GM18858 (cell line): ENCODE measurements around the gene LINC00305.

ENCODE experiments used
- ATAC-seq: cut with Tn5 transposase; IDR thresholded peaks from one replicate; pipeline ENCODE4 v1.9.1; 2021; ENCODE audit not compliant: unreplicated experiment

The LINC00305 gene

DNA sequence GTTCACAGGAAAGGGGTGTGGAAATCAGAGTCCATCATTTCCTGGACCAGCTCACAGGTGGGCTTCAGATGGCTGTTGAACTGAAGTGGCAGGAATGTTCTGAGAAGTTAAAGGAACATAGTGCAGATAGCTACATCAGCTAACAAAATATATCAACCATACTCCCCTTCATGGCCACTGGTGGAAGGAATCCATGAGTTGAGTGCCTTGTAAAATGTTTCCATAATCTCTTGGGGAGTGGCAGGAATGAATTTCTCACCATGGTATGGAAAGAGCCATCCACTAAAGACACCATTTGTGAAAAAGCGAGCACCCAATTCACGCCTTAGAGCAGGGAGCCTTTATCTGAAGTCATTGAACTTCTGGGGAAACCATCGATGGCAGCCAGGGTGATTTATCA, at the start of gene LINC00305:
Gene LINC00305 (minus strand): TSS at position 101 of the 400 bp plus-strand sequence.
- ATAC-seq = no peak

DNA sequence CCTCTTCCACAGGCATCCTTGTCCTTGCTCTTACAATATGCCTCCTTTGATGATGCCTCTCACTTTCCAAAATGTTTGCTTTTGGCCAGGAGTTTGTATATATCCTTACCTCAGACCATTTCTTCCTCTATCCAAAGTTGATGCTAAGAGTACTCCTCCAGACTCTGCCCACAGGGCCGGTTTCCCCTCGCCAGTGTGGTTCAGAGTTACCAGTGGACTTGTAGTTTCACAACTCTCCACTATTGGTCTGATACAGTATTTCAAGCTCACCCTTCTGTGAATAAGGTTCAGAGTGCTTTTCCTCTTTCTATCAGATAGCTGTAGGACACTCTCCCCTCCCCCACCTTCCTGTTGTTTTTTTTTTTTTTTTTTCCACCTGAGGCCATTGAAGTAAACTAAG, 42.2 kb upstream of the LINC00305 start:
- ATAC-seq = no peak

DNA sequence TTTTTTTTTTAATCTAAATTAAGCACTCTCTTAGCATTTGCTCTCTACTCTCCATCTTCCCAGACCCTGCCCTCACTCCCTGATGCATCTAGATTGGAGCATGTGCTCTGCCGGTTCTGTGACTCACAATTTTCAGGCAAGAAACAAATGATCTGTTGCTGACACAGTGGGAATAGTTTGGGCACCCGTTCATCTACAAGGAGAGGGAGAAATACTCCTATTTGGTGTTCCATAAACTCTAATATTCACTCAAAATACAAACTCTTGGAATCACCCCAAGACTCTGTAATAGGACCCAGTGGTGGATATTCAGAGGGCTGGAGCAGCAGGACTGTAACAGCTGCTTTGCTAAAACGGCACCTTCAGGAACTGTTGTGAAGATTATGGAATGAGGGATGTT, 37.1 kb upstream of the LINC00305 start:
- no peak for ATAC-seq

DNA sequence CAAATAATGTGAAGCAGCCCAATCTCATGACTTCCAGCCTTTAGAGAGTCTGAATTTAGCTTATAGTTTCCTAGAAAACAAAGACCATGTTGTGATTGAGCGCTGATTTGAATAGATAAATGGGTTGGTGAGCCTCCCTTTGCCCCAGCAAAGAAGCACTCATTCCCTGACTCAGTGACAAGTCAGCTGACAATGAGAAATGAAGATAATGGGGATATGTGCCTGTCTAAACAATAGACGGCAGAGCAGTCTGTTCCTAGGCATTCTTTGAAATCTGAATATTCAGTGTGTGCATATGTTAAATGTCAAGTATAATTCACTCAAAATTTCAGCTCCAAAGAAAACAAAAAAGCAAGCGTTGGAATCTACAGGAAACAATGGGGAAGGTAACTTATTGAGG, 34.8 kb upstream of the LINC00305 start:
- no peak for ATAC-seq

DNA sequence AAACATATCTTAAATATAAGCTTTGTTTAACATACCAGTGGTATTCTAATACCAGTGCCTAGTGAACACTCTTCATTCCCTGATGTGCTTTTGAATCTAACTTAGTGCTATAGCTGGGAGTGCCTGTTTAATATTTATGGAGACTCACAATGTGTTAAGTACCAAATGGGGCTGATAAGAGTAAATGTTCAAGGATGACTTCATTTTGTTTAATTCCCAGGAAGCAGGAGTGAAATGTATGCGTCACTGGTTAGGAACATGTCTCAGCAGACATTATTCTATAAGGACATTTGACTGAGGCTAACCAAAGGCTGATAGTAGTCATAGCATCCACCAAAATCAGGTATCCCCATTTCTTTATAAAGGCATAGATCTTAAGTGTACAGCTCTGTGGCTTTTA, 31.7 kb upstream of the LINC00305 start:
- ATAC-seq = no peak

DNA sequence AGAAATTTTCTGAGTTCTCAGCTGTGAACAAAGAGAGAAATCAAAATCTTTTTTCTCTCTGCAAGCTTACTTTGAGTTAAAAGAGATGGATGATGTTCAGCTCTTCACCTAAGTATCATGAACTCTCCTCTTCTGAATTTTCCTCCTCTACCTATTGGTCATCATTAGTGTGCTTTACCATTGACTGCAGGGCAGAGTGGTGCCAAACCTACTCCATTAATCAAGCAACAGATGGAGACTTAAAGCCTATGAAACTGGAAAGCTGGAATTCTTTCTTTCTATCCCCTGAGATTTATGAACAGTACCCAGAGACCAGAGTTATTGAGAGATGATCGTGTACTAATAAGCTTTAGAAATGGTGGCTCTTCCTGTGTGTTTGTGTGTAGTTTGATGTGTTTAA, 31.3 kb upstream of the LINC00305 start:
- no peak for ATAC-seq

DNA sequence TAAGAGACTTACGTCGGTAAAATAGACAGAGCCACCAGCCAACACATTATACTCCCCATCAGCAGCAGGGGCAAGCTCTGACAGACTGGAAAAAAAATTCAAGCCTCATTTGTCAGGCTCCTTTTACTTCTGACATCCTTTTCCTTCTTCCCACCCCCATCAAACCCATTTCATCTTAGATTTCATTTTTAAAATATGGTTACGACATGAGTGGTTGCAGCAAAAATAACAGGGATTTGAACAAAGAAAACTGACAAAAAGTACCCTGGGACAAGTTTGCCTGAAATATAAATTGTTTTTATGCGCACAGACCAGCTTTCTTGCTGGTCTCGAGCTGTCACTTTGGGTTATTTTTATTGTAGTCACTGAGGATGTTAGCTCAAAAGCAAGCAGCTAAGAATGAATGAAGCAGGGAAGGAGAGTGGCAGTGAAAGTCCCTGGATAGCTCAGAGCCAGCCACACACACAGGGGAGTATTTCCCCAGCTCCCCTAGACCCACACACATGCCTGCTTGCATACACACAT, 30.7 kb upstream of the LINC00305 start:
- ATAC-seq = no peak

DNA sequence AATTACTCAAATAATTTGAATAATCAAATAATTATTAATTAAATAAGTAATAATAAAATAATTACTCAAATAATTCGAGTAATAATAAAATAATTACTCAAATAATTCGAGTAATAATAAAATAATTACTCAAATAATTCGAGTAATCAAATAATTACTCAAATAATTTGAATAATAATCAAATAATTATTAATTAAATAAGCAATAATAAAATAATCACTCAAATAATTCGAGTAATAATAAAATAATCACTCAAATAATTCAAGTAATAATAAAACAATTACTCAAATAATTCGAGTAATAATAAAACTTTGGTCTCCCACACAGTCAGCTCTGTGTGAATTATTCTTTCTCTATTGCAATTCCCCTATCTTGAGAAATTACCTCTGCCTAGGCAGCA, 30.0 kb upstream of the LINC00305 start:
- ATAC-seq = no peak

DNA sequence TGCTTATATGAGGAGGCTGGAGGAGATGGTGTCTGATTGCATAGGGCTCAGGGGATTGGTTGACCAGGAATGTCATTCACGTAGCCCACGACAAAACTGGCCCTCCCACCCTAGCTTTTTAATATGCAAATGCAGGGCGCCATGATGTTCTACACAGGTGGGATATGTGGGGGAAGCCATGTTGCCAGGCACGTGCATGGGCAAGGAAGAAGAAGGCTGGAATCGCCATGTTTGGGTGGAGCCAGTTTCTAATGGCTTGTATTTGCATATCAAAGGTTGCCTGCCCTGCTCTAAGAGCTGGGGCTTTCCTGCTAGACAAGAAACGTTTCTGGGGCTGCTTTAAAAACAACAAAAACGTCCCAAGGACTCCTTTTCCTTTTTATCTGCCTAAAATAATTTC, 26.5 kb upstream of the LINC00305 start:
- ATAC-seq = no peak

DNA sequence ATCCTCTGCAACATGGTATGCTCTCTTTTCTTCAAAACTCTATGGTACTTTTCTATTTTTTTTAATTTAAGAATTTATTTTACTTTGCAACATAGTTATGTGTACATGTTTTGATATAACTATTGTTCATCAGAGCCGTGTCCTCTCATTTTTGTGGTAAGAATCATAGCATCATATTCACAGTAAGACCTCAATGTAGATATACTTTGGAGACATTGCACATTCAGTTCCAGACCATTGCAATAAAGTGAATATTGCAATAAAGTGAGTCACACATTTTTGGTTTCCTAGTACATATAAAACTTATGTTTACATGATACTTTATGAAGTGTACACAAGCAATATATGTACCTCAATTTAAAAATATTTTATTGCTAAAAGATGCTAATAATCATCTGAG, 22.7 kb upstream of the LINC00305 start:
- no peak for ATAC-seq

DNA sequence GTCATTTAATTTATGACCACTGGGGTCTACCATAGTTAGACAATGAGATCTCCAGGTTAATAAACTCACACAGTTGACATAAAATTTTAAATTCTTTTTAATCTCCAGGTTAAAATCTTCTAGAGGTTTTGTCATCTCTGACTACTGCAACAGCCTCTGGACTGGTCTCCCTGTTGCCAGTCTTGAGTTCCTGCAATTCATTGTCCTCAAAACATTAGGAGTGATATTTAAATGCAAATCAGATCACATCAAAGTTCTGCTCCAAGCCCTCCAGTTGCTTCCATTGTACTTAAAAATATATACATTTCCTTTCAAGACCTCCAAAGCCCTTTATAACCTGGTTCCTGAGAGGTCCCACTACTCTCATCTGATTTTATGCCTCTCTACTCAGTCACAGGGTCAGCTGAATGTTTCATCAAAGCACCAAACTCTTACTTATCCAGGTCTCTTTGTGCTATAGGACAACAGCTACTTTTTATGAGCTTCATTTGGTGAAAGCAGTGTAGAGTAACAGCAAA, 18.6 kb upstream of the LINC00305 start:
- no peak for ATAC-seq

DNA sequence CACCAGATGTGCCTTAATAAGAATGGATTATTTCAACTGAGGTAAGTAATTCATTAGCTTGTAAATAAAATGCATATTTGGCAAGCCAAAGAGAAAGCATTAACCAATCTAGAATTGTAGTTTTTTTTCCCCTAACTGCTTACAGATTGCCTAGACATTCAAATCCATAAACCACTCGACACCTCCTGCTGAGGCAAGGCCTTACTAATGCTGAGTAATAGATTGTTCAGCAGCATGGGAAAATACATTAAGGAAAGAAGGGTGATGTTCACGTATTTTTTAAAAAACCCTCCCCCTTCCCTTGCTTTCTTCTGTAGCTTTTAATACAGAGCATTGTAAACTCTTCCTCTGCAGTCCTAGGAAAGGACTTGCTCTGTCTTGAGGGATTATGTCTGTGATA, 17.0 kb upstream of the LINC00305 start:
- ATAC-seq = no peak

DNA sequence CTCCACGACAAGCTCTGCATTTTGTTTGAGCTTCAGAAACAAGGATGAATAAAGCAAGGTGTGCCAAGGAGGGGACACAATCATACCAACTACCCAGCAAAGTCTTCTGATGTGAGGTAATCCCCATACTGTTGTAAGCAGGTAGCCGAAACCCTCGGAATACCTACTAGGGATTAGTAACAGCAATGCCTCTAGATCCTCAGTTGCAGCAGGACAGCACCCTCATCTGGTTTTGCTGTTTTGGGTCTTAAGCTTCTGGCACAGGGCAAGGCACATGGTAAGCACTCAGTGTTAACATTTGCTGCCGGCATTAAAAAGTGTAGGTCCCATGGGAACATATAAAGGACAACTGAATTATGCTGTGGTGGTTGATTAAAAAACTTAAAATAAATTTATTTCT, 16.0 kb upstream of the LINC00305 start:
- no peak for ATAC-seq

DNA sequence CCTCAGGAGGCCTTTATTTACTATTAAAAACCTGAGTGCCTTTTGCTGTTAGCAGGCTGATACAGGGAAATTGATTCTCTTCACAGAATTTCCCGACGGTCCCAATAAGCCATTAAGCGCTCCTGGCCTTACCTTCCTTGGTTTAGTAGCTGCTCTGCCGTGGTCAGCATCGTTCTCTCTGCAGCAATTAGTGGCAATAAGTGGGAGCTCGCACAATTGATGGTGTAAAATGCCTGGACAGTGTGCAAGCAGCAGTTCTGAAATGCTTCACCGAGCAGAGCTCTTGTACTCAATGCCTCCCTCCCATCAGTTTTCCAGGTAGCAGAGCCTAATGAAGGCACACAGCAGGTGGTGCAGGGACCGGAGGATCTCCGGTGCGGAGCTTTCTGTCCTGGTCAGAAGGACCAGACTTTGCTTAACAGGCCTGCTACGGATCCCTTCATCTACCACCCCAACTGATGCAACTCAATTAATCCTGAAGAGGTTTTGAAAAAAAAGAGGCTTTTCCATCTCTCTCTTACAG, 1.1 kb upstream of the LINC00305 start:
- ATAC-seq = no peak

DNA sequence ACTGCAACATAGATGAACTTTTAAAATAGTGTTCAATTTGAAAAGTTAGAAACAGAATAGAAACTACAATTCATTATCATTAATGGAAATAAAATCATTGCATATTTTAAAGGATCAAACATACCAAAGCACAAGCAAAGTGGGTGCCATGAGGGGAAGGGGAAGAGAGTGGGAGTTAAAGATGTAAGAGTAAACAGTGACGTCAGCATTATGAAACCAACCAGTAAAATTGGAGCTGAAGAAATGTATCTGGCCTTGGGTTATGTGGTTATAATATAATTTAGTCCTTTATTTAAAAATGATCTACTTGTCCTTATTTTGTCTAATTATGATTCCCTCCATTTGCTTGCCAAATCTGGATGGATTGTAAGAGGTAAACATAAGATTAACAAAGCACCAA, 6.0 kb downstream of the LINC00305 start:
- ATAC-seq = no peak

DNA sequence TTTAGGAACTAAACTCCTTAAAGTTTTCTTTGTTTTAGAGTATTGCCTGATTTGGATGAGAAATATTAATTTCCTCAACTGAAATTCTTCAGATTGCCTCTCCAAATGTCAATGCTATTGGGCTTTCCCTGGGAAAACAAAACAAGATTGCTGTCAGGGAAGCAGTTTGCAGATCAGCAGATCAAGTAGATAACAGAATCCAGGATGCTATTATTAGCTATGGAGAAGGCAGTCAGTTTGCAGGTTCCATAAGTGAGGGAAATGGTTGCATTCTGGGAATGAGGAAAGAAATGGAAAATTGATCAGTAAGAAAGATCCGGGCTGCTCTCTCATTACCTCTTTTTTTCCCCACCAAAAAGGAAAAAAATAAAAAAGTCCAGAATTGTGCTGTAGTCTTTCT, 11.0 kb downstream of the LINC00305 start:
- ATAC-seq = no peak

DNA sequence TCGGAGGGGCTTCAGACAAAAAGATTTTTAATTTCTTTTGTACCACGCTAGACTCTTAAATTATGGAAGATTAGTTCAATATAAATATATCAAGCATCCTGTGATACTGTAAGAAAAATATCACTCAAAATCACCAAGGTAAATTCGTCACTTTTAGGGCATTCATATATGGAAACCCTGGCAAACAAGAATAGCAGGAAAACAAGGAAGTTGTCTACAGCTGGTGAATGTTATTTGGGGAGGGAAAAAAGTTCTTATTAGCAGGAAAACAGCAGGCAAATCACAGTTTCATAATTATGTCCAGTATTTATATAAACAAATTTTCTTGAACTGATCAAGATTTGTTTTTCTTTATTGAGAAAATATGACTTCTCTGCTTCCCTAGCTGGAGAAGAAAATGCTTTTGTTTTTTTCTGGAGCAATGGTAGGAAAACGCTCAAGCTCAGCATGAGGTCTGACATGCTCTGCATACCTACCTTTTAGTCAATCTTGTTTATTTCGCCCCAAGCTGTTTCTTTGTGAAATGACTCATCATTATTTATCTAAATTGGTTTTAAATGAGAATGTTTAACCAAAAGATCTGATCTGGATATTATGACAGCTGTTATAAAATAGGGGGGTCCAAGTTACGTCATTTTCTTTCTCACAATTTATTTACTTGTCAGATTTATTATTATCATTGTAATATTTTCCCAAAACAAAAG, 14.7 kb downstream of the LINC00305 start:
- no peak for ATAC-seq

DNA sequence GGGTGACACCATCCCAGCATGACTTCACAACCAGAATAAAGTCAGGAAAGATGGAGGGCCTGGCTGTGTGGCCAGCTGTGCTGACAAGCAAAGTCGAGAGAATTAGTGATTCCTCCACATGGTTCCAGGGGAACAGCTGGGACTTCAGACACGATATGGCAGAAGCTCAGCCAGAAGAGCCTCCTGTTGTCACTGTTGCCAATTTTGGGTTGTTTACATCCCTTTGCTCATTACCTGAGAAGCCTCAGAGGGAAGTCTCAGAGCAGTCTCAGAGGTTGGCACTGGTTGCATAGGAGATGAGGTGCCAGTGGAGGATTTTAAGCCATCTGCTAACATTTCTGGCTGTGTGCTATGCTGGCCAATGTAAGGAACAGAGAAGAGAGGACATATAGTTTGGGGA, 16.0 kb downstream of the LINC00305 start:
- no peak for ATAC-seq

DNA sequence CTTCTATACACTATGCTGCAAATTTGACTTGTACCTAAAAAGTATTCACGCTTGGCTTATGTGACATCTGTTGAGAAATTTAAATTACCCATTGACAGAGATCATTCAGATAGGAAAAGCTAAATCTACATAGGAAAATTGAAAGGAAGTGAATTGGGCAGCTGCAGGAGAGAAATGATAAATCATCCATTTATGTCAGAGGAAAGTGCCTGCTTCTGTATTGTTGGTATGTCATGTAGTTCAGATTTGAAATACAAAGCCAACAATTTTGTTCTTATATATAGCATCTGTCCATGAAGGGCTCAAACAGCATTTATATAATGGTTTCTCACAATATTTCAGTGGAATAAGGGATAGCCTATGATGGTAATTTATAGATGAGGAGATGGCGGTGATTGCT, 17.6 kb downstream of the LINC00305 start:
- ATAC-seq = no peak

DNA sequence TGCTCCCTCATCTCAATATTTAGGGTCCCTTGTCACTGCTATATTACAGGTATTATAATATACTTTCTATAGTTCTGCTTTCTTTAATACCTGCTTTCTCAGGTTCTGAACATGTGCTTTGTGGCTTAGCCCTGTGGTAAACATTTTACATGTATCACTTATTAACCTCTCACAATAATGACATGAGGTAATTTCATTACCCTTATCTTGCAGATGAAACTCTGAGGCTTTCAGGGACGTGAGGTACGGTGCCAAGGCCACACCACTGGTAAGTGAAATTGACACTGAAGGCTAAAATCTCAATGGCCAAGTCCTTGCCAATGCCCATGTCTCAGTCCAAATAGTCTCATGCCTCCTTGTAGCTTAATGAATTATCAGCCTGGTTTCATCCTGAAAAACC, 21.7 kb downstream of the LINC00305 start:
- no peak for ATAC-seq

DNA sequence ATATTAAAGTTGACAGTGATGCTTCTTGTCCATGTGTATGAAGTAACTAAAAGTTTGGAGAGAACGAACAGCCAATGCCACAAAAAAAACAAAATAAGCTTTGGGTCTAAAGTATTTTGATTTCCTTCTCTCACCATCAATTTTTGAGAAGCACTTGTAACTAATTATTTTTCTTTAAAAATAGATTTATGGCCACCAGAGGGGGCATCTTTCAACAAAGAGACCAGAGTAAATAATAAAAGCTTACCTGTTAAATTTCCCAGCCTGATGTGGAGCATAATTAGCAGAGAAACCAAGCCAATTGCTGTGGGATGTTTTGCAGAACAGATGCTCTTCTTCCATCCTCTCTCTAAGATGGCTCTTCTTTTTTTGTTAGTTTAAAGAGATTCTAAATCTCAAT, 29.0 kb downstream of the LINC00305 start:
- no peak for ATAC-seq

DNA sequence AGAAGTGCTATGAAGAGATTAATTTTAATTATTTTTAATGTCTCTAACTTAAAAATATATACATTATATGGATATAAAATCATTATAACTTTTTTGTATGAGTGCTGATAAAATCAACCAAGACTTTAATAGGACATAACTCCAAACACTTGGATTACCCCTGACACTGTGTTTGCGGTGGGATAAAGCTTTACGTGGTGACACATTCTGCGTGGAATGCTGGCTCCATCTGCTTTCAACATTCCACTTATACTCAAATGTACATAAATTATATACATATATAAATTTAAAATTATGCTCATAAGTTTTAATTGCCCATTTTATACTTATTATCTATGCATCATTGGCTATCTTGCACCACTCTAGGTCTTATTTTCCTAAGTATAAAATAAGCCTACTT, 30.5 kb downstream of the LINC00305 start:
- ATAC-seq = no peak
